DND-41 (cell line): ENCODE measurements around the gene LRRC39.

Experiments
- ATAC-seq: fragments of 200-7000 bp; cut with Tn5 transposase; 3 replicates; pipeline ENCODE4 v1.9.1; 2021; ENCODE audit warnings: low read depth; ENCODE audit not compliant: insufficient read depth
- DNase-seq: peaks from one replicate; pipeline ENCODE4 v3.0.0-alpha.2; 2020
- H2AFZ ChIP-seq: 2 replicates; pipeline ENCODE4 v1.6.0; 2012; ENCODE audit warnings: low read depth, low read length
- H3K27ac ChIP-seq: 2 replicates; pipeline ENCODE4 v1.5.1; 2012; ENCODE audit warnings: low read length, inconsistent platforms
- H3K27me3 ChIP-seq: fragments of 200-600 bp; sonication (generic); 2 replicates; pipeline ENCODE4 v1.6.0; 2012; ENCODE audit warnings: low read length, mild to moderate bottlenecking, inconsistent platforms; ENCODE audit not compliant: insufficient read depth, poor library complexity
- H3K36me3 ChIP-seq: 2 replicates; pipeline ENCODE4 v1.5.1; 2012; ENCODE audit warnings: low read length, inconsistent platforms; ENCODE audit not compliant: insufficient read depth
- H3K4me1 ChIP-seq: 2 replicates; pipeline ENCODE4 v1.5.1; 2012; ENCODE audit warnings: mild to moderate bottlenecking, low read length; ENCODE audit not compliant: insufficient read depth
- H3K4me2 ChIP-seq: 2 replicates; pipeline ENCODE4 v1.6.0; 2012; ENCODE audit warnings: mild to moderate bottlenecking, moderate library complexity, low read length, inconsistent platforms; ENCODE audit not compliant: insufficient read depth
- H3K4me3 ChIP-seq, 2 experiments: fragments of 200-600 bp in 1 of 2; shearing (Covaris generic) in 1 of 2; 2 replicates each; pipeline ENCODE4 v1.5.1; 2012 to 2016; ENCODE audit warnings: inconsistent platforms in 2 of 2, low read length in 2 of 2, mild to moderate bottlenecking in 2 of 2, low read depth in 1 of 2, moderate library complexity in 1 of 2
- H3K79me2 ChIP-seq: 2 replicates; pipeline ENCODE4 v1.6.0; 2012; ENCODE audit warnings: low read length, inconsistent platforms; ENCODE audit not compliant: insufficient read depth
- H3K9ac ChIP-seq: 2 replicates; pipeline ENCODE4 v1.6.0; 2012; ENCODE audit warnings: low read depth, mild to moderate bottlenecking, inconsistent platforms, low read length, moderate library complexity
- H3K9me3 ChIP-seq: 2 replicates; pipeline ENCODE4 v1.5.1; 2012; ENCODE audit warnings: low read length, moderate library complexity, mild to moderate bottlenecking, inconsistent platforms; ENCODE audit not compliant: insufficient read depth, severe bottlenecking
- H4K20me1 ChIP-seq: 2 replicates; pipeline ENCODE4 v1.6.0; 2012; ENCODE audit warnings: low read length; ENCODE audit not compliant: insufficient read depth
- EZH2 ChIP-seq: IDR thresholded peaks from 3 replicates; pipeline ENCODE4 v1.6.1; 2012; ENCODE audit warnings: borderline replicate concordance, low read depth, mild to moderate bottlenecking, moderate library complexity, low read length, inconsistent platforms; ENCODE audit not compliant: severe bottlenecking
- TF ChIP-seq, protein P1 (sequence below): IDR thresholded peaks from 2 replicates; pipeline ENCODE4 v1.5.1; 2012; ENCODE audit warnings: borderline replicate concordance, low read length, moderate library complexity, mild to moderate bottlenecking; ENCODE audit not compliant: poor library complexity, severe bottlenecking; ENCODE audit errors: extremely low read depth

Gene LRRC39

DNA sequence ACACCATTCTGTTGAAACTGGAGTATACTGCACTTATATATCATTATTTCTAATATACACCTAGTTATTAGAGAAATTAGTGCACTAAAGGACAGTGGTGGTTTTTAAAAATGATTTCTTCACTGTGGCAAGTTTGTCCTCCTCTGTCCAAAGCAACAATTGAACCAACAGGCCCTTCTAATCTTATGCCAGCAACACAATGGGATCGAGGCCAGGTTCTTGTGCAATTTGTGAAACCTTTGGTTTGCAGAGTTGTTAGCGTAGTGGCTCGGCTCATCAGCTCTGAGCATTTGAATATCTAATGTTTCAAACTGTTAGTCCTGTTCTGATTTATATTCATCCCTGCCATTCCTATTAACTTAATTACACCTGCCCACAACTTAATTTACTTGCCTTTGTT is 9.9 kb upstream of the LRRC39 start:
- no peaks in the 10 kb centered on the region for H3K4me1 ChIP-seq
- H3K9me3 ChIP-seq: no peaks in the 10 kb centered on the region
- H3K79me2 ChIP-seq: no peaks in the 10 kb centered on the region
- DNase-seq (no peak), ATAC-seq (no peak)
- H3K4me3 ChIP-seq: no peak overlapping the region
- TF ChIP-seq, protein P1, sequence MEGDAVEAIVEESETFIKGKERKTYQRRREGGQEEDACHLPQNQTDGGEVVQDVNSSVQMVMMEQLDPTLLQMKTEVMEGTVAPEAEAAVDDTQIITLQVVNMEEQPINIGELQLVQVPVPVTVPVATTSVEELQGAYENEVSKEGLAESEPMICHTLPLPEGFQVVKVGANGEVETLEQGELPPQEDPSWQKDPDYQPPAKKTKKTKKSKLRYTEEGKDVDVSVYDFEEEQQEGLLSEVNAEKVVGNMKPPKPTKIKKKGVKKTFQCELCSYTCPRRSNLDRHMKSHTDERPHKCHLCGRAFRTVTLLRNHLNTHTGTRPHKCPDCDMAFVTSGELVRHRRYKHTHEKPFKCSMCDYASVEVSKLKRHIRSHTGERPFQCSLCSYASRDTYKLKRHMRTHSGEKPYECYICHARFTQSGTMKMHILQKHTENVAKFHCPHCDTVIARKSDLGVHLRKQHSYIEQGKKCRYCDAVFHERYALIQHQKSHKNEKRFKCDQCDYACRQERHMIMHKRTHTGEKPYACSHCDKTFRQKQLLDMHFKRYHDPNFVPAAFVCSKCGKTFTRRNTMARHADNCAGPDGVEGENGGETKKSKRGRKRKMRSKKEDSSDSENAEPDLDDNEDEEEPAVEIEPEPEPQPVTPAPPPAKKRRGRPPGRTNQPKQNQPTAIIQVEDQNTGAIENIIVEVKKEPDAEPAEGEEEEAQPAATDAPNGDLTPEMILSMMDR: no peak
- no peak overlapping the region for H3K4me2 ChIP-seq
- no peak overlapping the region for H2AFZ ChIP-seq
- H3K27ac ChIP-seq: no peak overlapping the region
- H4K20me1 ChIP-seq: no peaks in the 10 kb centered on the region
- no peak overlapping the region for H3K9ac ChIP-seq
- H3K36me3 ChIP-seq: no peaks in the 10 kb centered on the region
- H3K27me3 ChIP-seq: no peaks in the 10 kb centered on the region

DNA sequence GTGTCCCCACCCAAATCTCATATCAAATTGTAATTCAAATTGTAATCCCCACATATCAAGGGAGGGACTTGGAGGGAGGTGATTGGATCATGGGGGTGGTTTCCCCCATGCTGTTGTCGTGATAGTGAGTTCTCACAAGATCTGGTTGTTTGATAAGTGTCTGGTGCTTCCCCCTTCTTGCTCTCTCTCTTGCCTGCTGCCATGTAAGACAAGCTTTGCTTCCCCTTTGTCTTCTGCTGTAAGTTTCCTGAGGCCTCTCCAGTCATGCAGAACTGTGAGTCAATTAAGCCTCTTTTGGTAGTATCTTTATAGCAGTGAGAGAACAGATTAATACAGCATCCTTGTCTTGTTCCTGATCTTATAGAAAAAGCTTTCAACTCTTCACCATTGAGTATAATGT is 6.5 kb upstream of the LRRC39 start:
- no peaks in the 10 kb centered on the region for H3K27me3 ChIP-seq
- ATAC-seq (no peak), DNase-seq (no peak)
- no peaks in the 10 kb centered on the region for H3K36me3 ChIP-seq
- H3K4me1 ChIP-seq: no peaks in the 10 kb centered on the region
- no peak overlapping the region for H3K27ac ChIP-seq
- TF ChIP-seq, protein P1: no peak
- no peaks in the 10 kb centered on the region for H4K20me1 ChIP-seq
- no peak overlapping the region for H3K9ac ChIP-seq
- no peaks in the 10 kb centered on the region for H3K79me2 ChIP-seq
- no peak overlapping the region for H3K4me2 ChIP-seq
- H3K4me3 ChIP-seq: no peak overlapping the region
- H3K9me3 ChIP-seq: no peaks in the 10 kb centered on the region
- H2AFZ ChIP-seq: no peak overlapping the region

DNA sequence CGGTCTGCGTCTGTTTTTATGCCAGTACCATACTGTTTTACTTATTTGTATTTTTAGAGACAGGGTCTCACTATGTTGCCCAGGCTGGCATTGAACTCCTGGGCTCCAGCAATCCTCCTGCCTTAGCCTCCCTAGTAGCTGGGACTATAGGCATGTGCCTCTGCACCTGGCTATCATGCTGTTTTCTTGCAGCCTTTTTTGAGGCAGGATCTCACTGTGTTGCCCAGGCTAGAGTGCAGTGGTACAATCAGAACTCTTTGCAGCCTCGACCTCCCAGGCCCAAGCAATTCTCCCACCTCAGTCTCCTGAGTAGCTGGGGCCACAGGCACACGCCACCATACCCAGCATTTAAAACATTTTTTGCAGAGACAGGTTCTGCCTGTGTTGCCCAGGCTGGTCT is 5.3 kb upstream of the LRRC39 start:
- no peak for TF ChIP-seq EZH2
- TF ChIP-seq, protein P1: no peak
- Histone ChIP-seq H3K4me1 (no peaks in the 10 kb centered on the region), H3K9me3 (no peaks in the 10 kb centered on the region), H3K4me2 (no peak overlapping the region), H3K36me3 (no peaks in the 10 kb centered on the region), H3K27ac (no peak overlapping the region), H3K9ac (no peak overlapping the region), H3K27me3 (no peaks in the 10 kb centered on the region), H2AFZ (no peak overlapping the region), H4K20me1 (no peaks in the 10 kb centered on the region), H3K79me2 (no peaks in the 10 kb centered on the region), H3K4me3 (no peak overlapping the region)
- no peak for DNase-seq
- ATAC-seq: no peak

DNA sequence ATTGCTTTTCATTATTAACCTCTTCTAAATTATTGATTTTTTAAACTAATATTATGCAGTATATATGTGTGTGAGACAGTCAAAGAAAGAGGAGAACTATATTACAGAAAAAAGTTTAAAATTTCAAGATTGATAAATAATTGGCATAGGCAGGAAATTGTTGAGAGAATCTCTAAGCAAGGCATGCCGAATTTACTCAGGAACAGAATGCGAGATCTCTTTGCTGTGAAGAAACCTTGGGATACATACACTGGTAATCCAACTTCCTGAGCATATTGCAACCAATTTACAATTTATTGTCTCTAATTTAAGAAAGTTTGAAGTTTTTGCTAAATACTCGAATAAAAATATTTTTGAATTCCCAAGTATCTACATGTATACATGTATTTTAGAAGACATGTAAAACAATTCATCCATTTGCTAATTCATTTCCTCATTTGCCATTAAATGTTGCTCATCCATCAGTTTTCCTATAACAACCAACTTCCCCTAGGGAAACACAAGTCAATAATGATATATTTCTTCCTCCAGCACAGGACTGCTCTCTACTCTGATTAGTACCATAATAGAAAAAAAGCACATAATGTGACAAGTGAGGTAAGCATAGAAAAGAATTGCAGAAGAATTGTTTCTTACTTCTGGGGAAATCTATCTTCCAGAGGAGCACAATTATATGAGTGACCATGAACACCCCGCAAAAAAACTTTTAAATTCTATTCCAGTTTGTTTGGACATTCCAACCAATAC is 588 bp downstream of the LRRC39 start:
- no peaks in the 10 kb centered on the region for H3K4me1 ChIP-seq
- H3K4me2 ChIP-seq: no peak overlapping the region
- no peaks in the 10 kb centered on the region for H3K27me3 ChIP-seq
- no peaks in the 10 kb centered on the region for H4K20me1 ChIP-seq
- no peaks in the 10 kb centered on the region for H3K9me3 ChIP-seq
- H3K9ac ChIP-seq: no peak overlapping the region
- no peak for ATAC-seq
- no peak overlapping the region for H3K4me3 ChIP-seq
- no peak overlapping the region for H2AFZ ChIP-seq
- no peak for TF ChIP-seq EZH2
- TF ChIP-seq, protein P1: no peak
- no peaks in the 10 kb centered on the region for H3K36me3 ChIP-seq
- H3K79me2 ChIP-seq: no peaks in the 10 kb centered on the region
- no peak for DNase-seq
- no peak overlapping the region for H3K27ac ChIP-seq
